HepG2 (cell line): ENCODE results near the gene METTL26. TPM values are rescaled to one million over a fixed set of nuclear protein-coding genes. Genes with fewer than 3 reads are reported as not detected.
A peak's percentile ranks its signal among the peaks of the same experiment; 100 is the strongest.

Experiments used
- ATM ChIP-seq: fragments of 450-650 bp; IDR thresholded peaks from 2 replicates; pipeline ENCODE4 v1.7.1; 2017; ENCODE audit warnings: mild to moderate bottlenecking, borderline replicate concordance
- EZH2 ChIP-seq: conservative IDR thresholded peaks from 2 replicates; pipeline ENCODE4 v1.6.1; 2012; ENCODE audit warnings: mild to moderate bottlenecking, low read depth, low read length, moderate library complexity
- GABPB1 ChIP-seq: IDR thresholded peaks from 2 replicates; pipeline ENCODE4 v1.6.1; 2016; ENCODE audit warnings: mild to moderate bottlenecking, missing genetic modification reagents, moderate library complexity, missing compliant biosample characterization
- IRX3 ChIP-seq: sonication (generic); formaldehyde crosslinking; IDR thresholded peaks from 2 replicates; pipeline ENCODE4 v1.8.1; 2023; ENCODE audit warnings: mild to moderate bottlenecking, low read depth, missing genetic modification reagents, borderline replicate concordance
- NR2F6 ChIP-seq, 2 experiments: IDR thresholded peaks; 2 replicates each; pipeline ENCODE4 v1.6.1; 2016; ENCODE audit warnings: antibody characterized with exemption in 1 of 2, mild to moderate bottlenecking in 1 of 2
- PAWR ChIP-seq: sonication (generic); formaldehyde crosslinking; IDR thresholded peaks from 2 replicates; pipeline ENCODE4 v1.4.0; 2020; ENCODE audit warnings: missing genetic modification reagents, mild to moderate bottlenecking, borderline replicate concordance
- PHF5A ChIP-seq: IDR thresholded peaks from one replicate; pipeline ENCODE4 v1.6.1; 2018; ENCODE audit warnings: low read depth, missing genetic modification reagents; ENCODE audit not compliant: unreplicated experiment
- POLR2A ChIP-seq, 2 experiments: IDR thresholded peaks; 2 replicates each; pipeline ENCODE4 v1.6.1; 2011; ENCODE audit warnings: low read depth in 2 of 2, low read length in 2 of 2, mild to moderate bottlenecking in 1 of 2, moderate library complexity in 1 of 2; ENCODE audit not compliant: insufficient read depth in 1 of 2
- RFXANK ChIP-seq: IDR thresholded peaks from 2 replicates; pipeline ENCODE4 v1.6.1; 2016
- SPEN ChIP-seq: sonication (generic); formaldehyde crosslinking; IDR thresholded peaks from 2 replicates; pipeline ENCODE4 v1.5.1; 2020; ENCODE audit warnings: low read depth, mild to moderate bottlenecking, missing genetic modification reagents
- ZFP36L1 ChIP-seq: sonication (generic); formaldehyde crosslinking; IDR thresholded peaks from 2 replicates; pipeline ENCODE4 v1.8.0; 2022; ENCODE audit warnings: mild to moderate bottlenecking, missing genetic modification reagents, moderate library complexity
- ZNF230 ChIP-seq: sonication (generic); formaldehyde crosslinking; IDR thresholded peaks from 2 replicates; pipeline ENCODE4 v1.4.0; 2020; ENCODE audit warnings: mild to moderate bottlenecking, missing genetic modification reagents
- ZNF331 ChIP-seq: sonication (generic); formaldehyde crosslinking; IDR thresholded peaks from 2 replicates; pipeline ENCODE4 v1.4.0; 2020; ENCODE audit warnings: missing genetic modification reagents
- ZNF350 ChIP-seq: sonication (generic); formaldehyde crosslinking; IDR thresholded peaks from 2 replicates; pipeline ENCODE4 v1.4.0; 2020; ENCODE audit warnings: mild to moderate bottlenecking, low read depth, missing genetic modification reagents, borderline replicate concordance
- ZNF446 ChIP-seq: sonication (generic); formaldehyde crosslinking; IDR thresholded peaks from 2 replicates; pipeline ENCODE4 v1.5.0; 2020; ENCODE audit warnings: mild to moderate bottlenecking, missing genetic modification reagents
- ZNF501 ChIP-seq: sonication (generic); formaldehyde crosslinking; IDR thresholded peaks from 2 replicates; pipeline ENCODE4 v1.5.1; 2020; ENCODE audit warnings: mild to moderate bottlenecking, moderate library complexity, missing genetic modification reagents
- ZNF556 ChIP-seq: sonication (generic); formaldehyde crosslinking; IDR thresholded peaks from 2 replicates; pipeline ENCODE4 v1.4.0; 2020; ENCODE audit warnings: mild to moderate bottlenecking, missing genetic modification reagents, borderline replicate concordance
- ZNF674 ChIP-seq: sonication (generic); formaldehyde crosslinking; IDR thresholded peaks from 2 replicates; pipeline ENCODE4 v1.5.0; 2020; ENCODE audit warnings: low read depth, mild to moderate bottlenecking, missing genetic modification reagents
- ZNF713 ChIP-seq: sonication (generic); formaldehyde crosslinking; IDR thresholded peaks from 2 replicates; pipeline ENCODE4 v1.4.0; 2020; ENCODE audit warnings: mild to moderate bottlenecking, missing genetic modification reagents
- ZNF792 ChIP-seq: IDR thresholded peaks from 2 replicates; pipeline ENCODE4 v1.6.1; 2016
- ZNF816 ChIP-seq: sonication (generic); formaldehyde crosslinking; IDR thresholded peaks from 2 replicates; pipeline ENCODE4 v1.8.0; 2022; ENCODE audit warnings: missing genetic modification reagents, mild to moderate bottlenecking, borderline replicate concordance
- ZSCAN21 ChIP-seq: sonication (generic); formaldehyde crosslinking; IDR thresholded peaks from 2 replicates; pipeline ENCODE4 v1.8.0; 2022; ENCODE audit warnings: mild to moderate bottlenecking, missing genetic modification reagents, moderate library complexity, borderline replicate concordance
- polyA plus RNA-seq, 8 experiments: library from polyadenylated mRNA; depleted of rRNA in 3 of 8; stranded (reverse) in 7 of 8; unstranded in 1 of 8; fragments of >200 nt; fragmentation: Illumina TruSeq in 4 of 8; extraction: Trizol in 4 of 8; gene quantifications; 2 replicates each; pipeline versions ENCODE4 v1.2.1 to v1.2.3, GENCODE V29; 2011 to 2016; ENCODE audit warnings: low read depth in 4 of 8, missing spikeins in 1 of 8, mixed read lengths in 1 of 8; ENCODE audit not compliant: insufficient read depth in 1 of 8
- total RNA-seq, 5 experiments: library from RNA; depleted of rRNA; stranded (reverse); fragments of >200 nt; fragmentation: Illumina TruSeq; extraction: Trizol; gene quantifications; 2 replicates each; pipeline ENCODE4 v1.2.3, GENCODE V29; 2016; ENCODE audit warnings: low read depth in 1 of 5
- TF ChIP-seq, protein P1 (sequence below): sonication (generic); formaldehyde crosslinking; IDR thresholded peaks from 2 replicates; pipeline ENCODE4 v1.4.0; 2020; ENCODE audit warnings: missing genetic modification reagents
- TF ChIP-seq, protein P2 (sequence below): sonication (generic); formaldehyde crosslinking; IDR thresholded peaks from 2 replicates; pipeline ENCODE4 v1.5.0; 2020; ENCODE audit warnings: missing genetic modification reagents, mild to moderate bottlenecking, borderline replicate concordance
- TF ChIP-seq, protein P3 (sequence below): sonication (generic); formaldehyde crosslinking; IDR thresholded peaks from 2 replicates; pipeline ENCODE4 v1.5.0; 2020; ENCODE audit warnings: missing genetic modification reagents, mild to moderate bottlenecking, borderline replicate concordance
- TF ChIP-seq, protein P4 (sequence below): sonication (generic); formaldehyde crosslinking; IDR thresholded peaks from 2 replicates; pipeline ENCODE4 v1.4.0; 2020; ENCODE audit warnings: missing genetic modification reagents

METTL26 gene
- total and polyA plus RNA-seq, 2 of the 13 experiments (the other 11 are each of a cell fraction or from before 2014, with no cell fraction given): 65.5 to 70.1 TPM

DNA sequence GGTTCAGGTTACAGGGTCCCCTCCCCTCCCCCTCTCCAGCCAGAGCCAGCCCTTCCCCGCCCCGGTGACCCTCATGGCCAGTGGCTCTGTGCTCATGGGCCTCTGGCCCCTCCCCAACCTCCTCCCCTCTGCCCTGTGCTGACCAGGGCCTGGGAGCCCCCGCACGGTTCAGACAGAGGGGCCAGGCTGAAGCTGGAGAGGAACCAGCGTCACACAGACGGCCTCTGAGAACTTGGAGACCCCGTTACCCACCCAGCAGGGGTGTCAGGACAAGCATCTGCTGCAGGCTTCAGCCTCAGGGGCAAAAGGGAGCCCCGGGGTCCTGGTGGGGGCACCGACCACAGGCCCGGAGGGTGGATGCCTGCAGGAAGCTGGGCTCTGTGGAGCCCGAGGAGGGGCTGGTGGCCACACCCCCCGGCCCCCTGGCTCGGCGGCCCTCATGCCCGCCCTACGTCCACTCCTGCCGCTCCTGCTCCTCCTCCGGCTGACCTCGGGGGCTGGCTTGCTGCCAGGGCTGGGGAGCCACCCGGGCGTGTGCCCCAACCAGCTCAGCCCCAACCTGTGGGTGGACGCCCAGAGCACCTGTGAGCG, 5.2 kb downstream of the METTL26 start, which contains the start of gene WFIKKN1 (continued):
- TF ChIP-seq, protein P1, sequence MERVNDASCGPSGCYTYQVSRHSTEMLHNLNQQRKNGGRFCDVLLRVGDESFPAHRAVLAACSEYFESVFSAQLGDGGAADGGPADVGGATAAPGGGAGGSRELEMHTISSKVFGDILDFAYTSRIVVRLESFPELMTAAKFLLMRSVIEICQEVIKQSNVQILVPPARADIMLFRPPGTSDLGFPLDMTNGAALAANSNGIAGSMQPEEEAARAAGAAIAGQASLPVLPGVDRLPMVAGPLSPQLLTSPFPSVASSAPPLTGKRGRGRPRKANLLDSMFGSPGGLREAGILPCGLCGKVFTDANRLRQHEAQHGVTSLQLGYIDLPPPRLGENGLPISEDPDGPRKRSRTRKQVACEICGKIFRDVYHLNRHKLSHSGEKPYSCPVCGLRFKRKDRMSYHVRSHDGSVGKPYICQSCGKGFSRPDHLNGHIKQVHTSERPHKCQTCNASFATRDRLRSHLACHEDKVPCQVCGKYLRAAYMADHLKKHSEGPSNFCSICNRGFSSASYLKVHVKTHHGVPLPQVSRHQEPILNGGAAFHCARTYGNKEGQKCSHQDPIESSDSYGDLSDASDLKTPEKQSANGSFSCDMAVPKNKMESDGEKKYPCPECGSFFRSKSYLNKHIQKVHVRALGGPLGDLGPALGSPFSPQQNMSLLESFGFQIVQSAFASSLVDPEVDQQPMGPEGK (CRISPR knock-in tag): peak; percentile 73
- peak; percentile 44; the same call in 1 of the 2 replicates for TF ChIP-seq ZNF501 (CRISPR knock-in tag)
- TF ChIP-seq ZNF792 (CRISPR knock-in tag): 0 out of 2 replicates have a peak, but pooled peaks have one; percentile 38
- no peak for TF ChIP-seq ATM
- no peak for TF ChIP-seq EZH2
- peak; percentile 46; the same call in 1 of the 2 replicates for TF ChIP-seq GABPB1
- TF ChIP-seq ZNF713 (CRISPR knock-in tag): 0 out of 2 replicates have a peak, but pooled peaks have one; percentile 21
- peak; percentile 50 for TF ChIP-seq NR2F6 (IDR thresholded peaks at IDR 0.05)
- peak; percentile 11 for TF ChIP-seq NR2F6 (CRISPR knock-in tag; IDR thresholded peaks at IDR 0.05)
- TF ChIP-seq PAWR: no peak
- TF ChIP-seq ZNF230: no peak
- no peak for TF ChIP-seq ZFP36L1
- TF ChIP-seq ZNF816: no peak
- no peak for TF ChIP-seq ZNF674 (CRISPR knock-in tag)
- TF ChIP-seq RFXANK (CRISPR knock-in tag): no peak
- TF ChIP-seq POLR2A (IDR thresholded peaks at IDR 0.05; ENCODE audit: insufficient read depth in 1 of 2, low read depth in 2 of 2, low read length in 2 of 2): peak in 1 of 2 experiments; percentile 61; a peak in 1 of 4 replicates
- TF ChIP-seq IRX3 (CRISPR knock-in tag): no peak
- TF ChIP-seq ZNF331: no peak
- no peak for TF ChIP-seq ZNF446 (CRISPR knock-in tag)
- 0 out of 2 replicates have a peak, but pooled peaks have one; percentile 7 for TF ChIP-seq ZSCAN21 (CRISPR knock-in tag)
- no peak for TF ChIP-seq PHF5A (CRISPR knock-in tag)
- peak; percentile 56; the same call in 1 of the 2 replicates for TF ChIP-seq ZNF556 (CRISPR knock-in tag)
- TF ChIP-seq, protein P2, sequence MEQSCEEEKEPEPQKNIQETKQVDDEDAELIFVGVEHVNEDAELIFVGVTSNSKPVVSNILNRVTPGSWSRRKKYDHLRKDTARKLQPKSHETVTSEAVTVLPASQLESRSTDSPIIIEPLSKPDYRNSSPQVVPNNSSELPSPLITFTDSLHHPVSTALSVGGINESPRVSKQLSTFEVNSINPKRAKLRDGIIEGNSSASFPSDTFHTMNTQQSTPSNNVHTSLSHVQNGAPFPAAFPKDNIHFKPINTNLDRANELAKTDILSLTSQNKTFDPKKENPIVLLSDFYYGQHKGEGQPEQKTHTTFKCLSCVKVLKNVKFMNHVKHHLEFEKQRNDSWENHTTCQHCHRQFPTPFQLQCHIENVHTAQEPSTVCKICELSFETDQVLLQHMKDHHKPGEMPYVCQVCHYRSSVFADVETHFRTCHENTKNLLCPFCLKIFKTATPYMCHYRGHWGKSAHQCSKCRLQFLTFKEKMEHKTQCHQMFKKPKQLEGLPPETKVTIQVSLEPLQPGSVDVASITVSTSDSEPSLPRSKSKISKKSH (CRISPR knock-in tag): no peak
- peak; percentile 44; the same call in 1 of the 2 replicates for TF ChIP-seq SPEN (CRISPR knock-in tag)
- TF ChIP-seq, protein P3, sequence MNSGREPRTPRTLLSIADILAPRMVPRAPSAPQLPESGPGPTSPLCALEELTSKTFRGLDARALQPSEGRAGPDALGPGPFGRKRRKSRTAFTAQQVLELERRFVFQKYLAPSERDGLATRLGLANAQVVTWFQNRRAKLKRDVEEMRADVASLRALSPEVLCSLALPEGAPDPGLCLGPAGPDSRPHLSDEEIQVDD: 0 out of 2 replicates have a peak, but pooled peaks have one; percentile 7
- TF ChIP-seq, protein P4, sequence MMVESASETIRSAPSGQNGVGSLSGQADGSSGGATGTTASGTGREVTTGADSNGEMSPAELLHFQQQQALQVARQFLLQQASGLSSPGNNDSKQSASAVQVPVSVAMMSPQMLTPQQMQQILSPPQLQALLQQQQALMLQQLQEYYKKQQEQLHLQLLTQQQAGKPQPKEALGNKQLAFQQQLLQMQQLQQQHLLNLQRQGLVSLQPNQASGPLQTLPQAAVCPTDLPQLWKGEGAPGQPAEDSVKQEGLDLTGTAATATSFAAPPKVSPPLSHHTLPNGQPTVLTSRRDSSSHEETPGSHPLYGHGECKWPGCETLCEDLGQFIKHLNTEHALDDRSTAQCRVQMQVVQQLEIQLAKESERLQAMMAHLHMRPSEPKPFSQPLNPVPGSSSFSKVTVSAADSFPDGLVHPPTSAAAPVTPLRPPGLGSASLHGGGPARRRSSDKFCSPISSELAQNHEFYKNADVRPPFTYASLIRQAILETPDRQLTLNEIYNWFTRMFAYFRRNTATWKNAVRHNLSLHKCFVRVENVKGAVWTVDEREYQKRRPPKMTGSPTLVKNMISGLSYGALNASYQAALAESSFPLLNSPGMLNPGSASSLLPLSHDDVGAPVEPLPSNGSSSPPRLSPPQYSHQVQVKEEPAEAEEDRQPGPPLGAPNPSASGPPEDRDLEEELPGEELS: no peak
- TF ChIP-seq ZNF350 (CRISPR knock-in tag): peak; percentile 34
